Measurements from ENCODE around the gene B3GNT5. TPM values are rescaled to one million over a fixed set of nuclear protein-coding genes. Genes with fewer than 3 reads are reported as not detected.

The B3GNT5 gene
- total RNA-seq, 4 donors from 2014 or later, result 3.6 to 23.1 (median 9.3) TPM

Small RNA genes lying within 50 kb of the gene (small RNA-seq; reads per million reads assigned to genes)
- gene RNA5SP151, result not detected

Other genes starting within 250 kb of the B3GNT5 start
- gene MCCC1, start 153.8 kb upstream of the B3GNT5 start, total RNA-seq, result 10 to 100 TPM; 20.5 to 40.3 (median 35.0) TPM
- gene LAMP3, start 90.5 kb upstream of the B3GNT5 start, total RNA-seq, result under 1 TPM in 1 of 4 donors, not detected in 3; 0.28 TPM
- 1 to 10 TPM in 3 of 4 donors, under 1 TPM in 1; 0.59 to 4.1 (median 1.7) TPM for gene MCF2L2, start 175.4 kb downstream of the B3GNT5 start, total RNA-seq

Data from uterus (tissue), 4 donors.